B cell (primary cell): Measurements from ENCODE around the gene TRIM24. TPM values are rescaled to one million over a fixed set of nuclear protein-coding genes. Genes with fewer than 3 reads are reported as not detected.

Experiments
- ATAC-seq: fragments of 200-7000 bp; cut with Tn5 transposase; one replicate; pipeline ENCODE4 v1.10.0; 2021; ENCODE audit warnings: low read depth, mild to moderate bottlenecking, moderate number of reproducible peaks, moderate library complexity
- CTCF ChIA-PET: fragments of 350-600 bp; sonication (Branson Sonifier 250); formaldehyde crosslinking; loops from one replicate; lab custom pipeline; 2021; ENCODE audit warnings: antibody characterized with exemption, inconsistent platforms; lab: Charles Lee
- POLR2A ChIA-PET: fragments of 350-600 bp; sonication (Branson Sonifier 250); formaldehyde crosslinking; loops from one replicate; lab custom pipeline; 2021; ENCODE audit warnings: antibody characterized with exemption; lab: Charles Lee
- DNase-seq: peaks from one replicate; pipeline ENCODE4 v3.0.0; 2013
- H2AFZ ChIP-seq: 2 replicates; pipeline ENCODE4 v1.6.1; 2012; ENCODE audit warnings: mild to moderate bottlenecking, low read depth, low read length; ENCODE audit not compliant: insufficient read depth, poor library complexity, severe bottlenecking
- H3K27ac ChIP-seq, 2 donors: 1 replicate in 1 of 2; 2 replicates in 1 of 2; pipeline ENCODE4 v1.5.1; 2012 to 2013; ENCODE audit warnings: low read length in 2 of 2, mild to moderate bottlenecking in 2 of 2, moderate library complexity in 1 of 2
- H3K27me3 ChIP-seq, 4 experiments: fragments of 200-600 bp in 1 of 4; sonication (generic) in 1 of 4; replicated peaks in 1 of 4; 1 replicate in 2 of 4; 2 replicates in 2 of 4; pipeline versions ENCODE4 v1.6.1 to v1.7.0; 2013 to 2016; ENCODE audit warnings: low read length in 3 of 4, mild to moderate bottlenecking in 2 of 4, mixed read lengths in 1 of 4, moderate library complexity in 1 of 4; ENCODE audit not compliant: insufficient read depth in 4 of 4, control insufficient read depth in 3 of 4; ENCODE audit errors: control extremely low read depth in 1 of 4
- H3K36me3 ChIP-seq, 2 experiments: replicated peaks in 1 of 2; 1 replicate in 1 of 2; 2 replicates in 1 of 2; pipeline versions ENCODE4 v1.6.1 to v1.7.1; 2013; ENCODE audit warnings: low read length in 1 of 2; ENCODE audit not compliant: insufficient read depth in 2 of 2, control insufficient read depth in 1 of 2; ENCODE audit errors: control extremely low read depth in 1 of 2, extremely low read depth in 1 of 2
- H3K4me1 ChIP-seq, 2 donors: fragments of 200-600 bp in 1 of 2; sonication (generic) in 1 of 2; 1 replicate in 1 of 2; 2 replicates in 1 of 2; pipeline versions ENCODE4 v1.5.1 to v1.6.1; 2013 to 2017; ENCODE audit warnings: low read length in 2 of 2; ENCODE audit not compliant: control insufficient read depth in 2 of 2, insufficient read depth in 2 of 2
- H3K4me2 ChIP-seq: replicated peaks from 2 replicates; pipeline ENCODE3; 2012; ENCODE audit warnings: mild to moderate bottlenecking, low read depth, low read length; ENCODE audit not compliant: poor library complexity, severe bottlenecking
- H3K4me3 ChIP-seq, 5 experiments: fragments of 200-600 bp in 1 of 5; sonication (generic) in 1 of 5; 1 replicate in 3 of 5; 2 replicates in 2 of 5; pipeline versions ENCODE4 v1.5.1 to v1.7.0; 2011 to 2016; ENCODE audit warnings: low read length in 4 of 5, mild to moderate bottlenecking in 4 of 5, low read depth in 2 of 5, control low read depth in 1 of 5, moderate library complexity in 1 of 5; ENCODE audit not compliant: insufficient read depth in 1 of 5; ENCODE audit errors: control extremely low read depth in 1 of 5, extremely low read depth in 1 of 5
- H3K79me2 ChIP-seq: fragments of 200-600 bp; sonication (generic); one replicate; pipeline ENCODE4 v1.6.0; 2016; ENCODE audit warnings: low read length; ENCODE audit not compliant: control insufficient read depth, insufficient read depth
- H3K9ac ChIP-seq: fragments of 200-600 bp; sonication (generic); 2 replicates; pipeline ENCODE4 v1.6.1; 2017; ENCODE audit warnings: mild to moderate bottlenecking, low read length, moderate library complexity
- H3K9me3 ChIP-seq, 3 donors: one replicate each; pipeline versions ENCODE4 v1.6.1 to v1.7.1; 2013; ENCODE audit warnings: low read length in 2 of 3; ENCODE audit not compliant: control insufficient read depth in 2 of 3, insufficient read depth in 1 of 3; ENCODE audit errors: control extremely low read depth in 1 of 3
- H4K20me1 ChIP-seq: 2 replicates; pipeline ENCODE4 v1.6.0; 2012; ENCODE audit warnings: mild to moderate bottlenecking, low read length; ENCODE audit not compliant: insufficient read depth, control insufficient read depth, poor library complexity, severe bottlenecking
- H3K27ac Mint-ChIP-seq: one replicate; pipeline ENCODE4 v1.8.0; 2021; ENCODE audit warnings: mixed read lengths
- H3K27me3 Mint-ChIP-seq: one replicate; pipeline ENCODE4 v1.8.0; 2021; ENCODE audit warnings: mixed read lengths
- H3K4me1 Mint-ChIP-seq: one replicate; pipeline ENCODE4 v1.8.0; 2021; ENCODE audit warnings: mixed read lengths
- H3K4me3 Mint-ChIP-seq: one replicate; pipeline ENCODE4 v1.8.0; 2021; ENCODE audit warnings: mixed read lengths
- H3K9me3 Mint-ChIP-seq: one replicate; pipeline ENCODE4 v1.8.0; 2022; ENCODE audit warnings: mixed read lengths; ENCODE audit not compliant: insufficient read depth
- CTCF ChIP-seq: fragments of 200-600 bp; IDR thresholded peaks from one replicate; pipeline ENCODE4 v1.8.0; 2022; ENCODE audit warnings: antibody characterized with exemption, mild to moderate bottlenecking
- EZH2 ChIP-seq: IDR thresholded peaks from 2 replicates; pipeline ENCODE4 v1.6.1; 2012; ENCODE audit warnings: borderline replicate concordance, low read depth, mild to moderate bottlenecking, moderate library complexity, low read length; ENCODE audit not compliant: insufficient read depth, poor library complexity, severe bottlenecking
- WGBS: methylation state at CpG from one replicate; pipeline ENCODE4 v1.1.5; 2013; ENCODE audit warnings: missing lambda C conversion rate; ENCODE audit not compliant: insufficient coverage; 5-methylcytosine and 5-hydroxymethylcytosine counted together
- intact Hi-C: fragments of 100-400 bp; cut with micrococcal nuclease; formaldehyde crosslinking; loops from one replicate; pipeline ENCODE4 v1.10.0; 2022
- polyA plus RNA-seq: library from polyadenylated mRNA; depleted of rRNA; stranded (reverse); fragments of >200 nt; gene quantifications from 2 replicates; pipeline ENCODE4 v1.2.3, GENCODE V29; 2012
- total RNA-seq, 2 donors: library from RNA; stranded (reverse); fragments of 120-200 nt in 1 of 2; gene quantifications; 1 replicate in 1 of 2; 2 replicates in 1 of 2; pipeline versions ENCODE4 v1.2.3 to v1.2.4, GENCODE V29; 2013 to 2022

Gene TRIM24
- total and polyA plus RNA-seq, 2 donors (not counting 1 experiment from before 2014, with no cell fraction given): 3.7 to 18.7 TPM

- Mint-ChIP-seq H3K9me3 (peaks cover 29% of the 10 kb centered on the region), H3K4me3 (no peak overlapping the region), H3K27ac (no peak overlapping the region), H3K4me1 (no peaks in the 10 kb centered on the region), H3K27me3 (no peaks in the 10 kb centered on the region)
- Histone ChIP-seq H3K4me1 (no peaks in the 10 kb centered on the region), H3K79me2 (no peaks in the 10 kb centered on the region), H4K20me1 (no peaks in the 10 kb centered on the region), H3K36me3 (peaks cover 20 to 92% of the 10 kb centered on the region in 2 experiments), H3K4me3 (no peak overlapping the region), H2AFZ (no peak overlapping the region), H3K9ac (no peak overlapping the region), H3K4me2 (no peak overlapping the region), H3K9me3 (peaks cover 10 to 52% (median 35%) of the 10 kb centered on the region in 3 donors), H3K27ac (no peak overlapping the region), H3K27me3 (no peaks in the 10 kb centered on the region)
- ATAC-seq: no peak
- intact Hi-C loops: no loop called here
- DNase-seq: no peak
- TF ChIP-seq CTCF (no peak), EZH2 (no peak)
- WGBS: no CpG with 5 or more reads among the region's 4 CpGs
- ChIA-PET CTCF (no interaction called here), POLR2A (no interaction called here)
Measured at GRCh38 chr7:138555684-138556083, 95.6 kb downstream of the TRIM24 start.

- Histone ChIP-seq H2AFZ (no peak overlapping the region), H3K79me2 (no peaks in the 10 kb centered on the region), H3K36me3 (peaks cover 10 to 84% of the 10 kb centered on the region in 2 experiments), H3K9ac (no peak overlapping the region), H3K4me3 (no peak overlapping the region), H3K9me3 (peaks cover 10 to 58% (median 44%) of the 10 kb centered on the region in 3 donors), H3K27me3 (no peaks in the 10 kb centered on the region), H4K20me1 (no peaks in the 10 kb centered on the region), H3K27ac (no peak overlapping the region), H3K4me1 (no peaks in the 10 kb centered on the region), H3K4me2 (no peak overlapping the region)
- no peak for DNase-seq
- no peaks in the 10 kb centered on the region for H3K27me3 Mint-ChIP-seq
- no peak overlapping the region for H3K27ac Mint-ChIP-seq
- TF ChIP-seq EZH2: no peak
- no peak for TF ChIP-seq CTCF
- WGBS: 100% methylated on average over 2 of the region's 3 CpGs
- ATAC-seq: no peak
- intact Hi-C loops: no loop called here
- H3K4me3 Mint-ChIP-seq: no peak overlapping the region
- ChIA-PET POLR2A (no interaction called here), CTCF (no interaction called here)
- H3K4me1 Mint-ChIP-seq: no peaks in the 10 kb centered on the region
- H3K9me3 Mint-ChIP-seq: peaks cover 31% of the 10 kb centered on the region
Measured at GRCh38 chr7:138556771-138557484, 96.9 kb downstream of the TRIM24 start.
